GM18505 (cell line): Measurements from ENCODE around the gene MN1.

ENCODE experiments used
- ATAC-seq: cut with Tn5 transposase; IDR thresholded peaks from one replicate; pipeline ENCODE4 v1.9.1; 2021; ENCODE audit not compliant: unreplicated experiment
- POLR2A ChIP-seq: IDR thresholded peaks from 4 replicates; pipeline ENCODE4 v1.6.1; 2011; ENCODE audit warnings: borderline replicate concordance; ENCODE audit not compliant: insufficient read depth, insufficient read length; ENCODE audit errors: extremely low read depth

MN1 gene

GRCh38 chr22:27811778-27812177 is 10.2 kb upstream of the MN1 start:
- no peak for ATAC-seq
- no peak for TF ChIP-seq POLR2A

DNA sequence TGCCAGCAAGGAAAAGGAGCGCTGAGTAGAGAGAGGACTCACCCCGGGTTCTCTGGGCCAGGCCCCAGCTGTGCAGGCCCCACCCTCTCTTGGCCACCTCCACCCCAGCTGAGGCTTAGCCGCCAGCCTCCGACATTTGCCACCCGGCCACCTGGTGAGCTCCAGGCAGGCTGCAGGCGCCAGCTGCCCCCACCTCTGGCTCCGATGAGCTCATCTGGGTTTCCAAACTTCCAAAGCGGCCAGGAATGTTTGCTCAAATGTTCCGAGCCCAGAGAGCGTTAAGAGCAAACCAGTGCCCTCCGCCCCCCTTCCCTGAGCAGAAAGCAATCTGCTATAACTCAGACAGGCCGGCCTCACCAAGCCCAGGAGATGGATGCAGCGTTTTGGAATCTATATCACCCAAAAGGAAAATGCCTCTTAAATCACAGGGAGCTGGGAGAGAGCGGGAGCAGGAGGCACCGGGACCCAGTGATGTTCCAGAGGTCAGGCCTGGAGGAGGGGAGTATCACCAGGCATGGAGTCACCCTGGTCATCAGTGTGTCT is 9.1 kb upstream of the MN1 start:
- no peak for ATAC-seq
- TF ChIP-seq POLR2A: no peak

DNA sequence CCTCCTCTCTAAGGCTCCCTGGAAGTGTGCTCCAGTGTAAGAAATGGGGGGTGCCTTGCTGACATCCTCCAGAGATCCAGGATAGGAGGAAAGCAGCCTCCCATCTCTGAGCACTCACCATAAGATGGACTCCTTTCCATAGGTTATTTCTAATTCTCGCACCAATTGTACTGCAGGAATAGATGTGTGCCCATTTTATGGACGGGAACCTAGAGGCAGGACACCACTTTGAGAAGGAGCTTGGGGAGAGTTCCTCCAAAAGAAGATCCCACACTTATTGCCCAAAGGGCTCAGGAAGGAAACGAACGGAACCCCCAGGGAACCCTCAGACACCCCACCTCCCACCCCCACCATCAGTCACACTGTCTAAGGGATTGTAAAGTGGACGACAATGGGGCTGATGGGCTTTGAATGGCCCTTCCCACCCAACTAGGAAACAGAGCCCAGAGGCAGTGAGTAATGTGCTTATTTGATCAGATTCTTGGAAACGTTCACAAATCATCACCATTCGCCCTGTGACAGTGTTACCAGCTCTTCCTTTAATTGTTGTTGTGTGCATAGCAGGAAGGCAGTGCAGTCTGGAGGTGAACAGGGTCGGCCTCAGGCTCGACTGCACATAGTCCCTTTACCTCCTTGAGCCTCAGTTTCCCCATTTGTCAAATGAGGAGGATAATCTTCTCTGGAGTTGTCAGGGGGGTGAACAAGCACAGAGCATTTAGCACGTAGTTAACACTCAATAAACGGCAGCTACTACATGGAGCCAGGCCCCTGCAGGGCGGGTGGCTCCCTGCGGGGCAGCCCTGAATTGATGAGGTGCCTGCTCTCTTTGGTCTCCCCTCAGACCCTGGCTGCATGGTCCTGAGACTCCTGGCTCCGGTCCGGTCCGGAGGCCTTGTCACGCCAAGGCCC is 8.4 kb upstream of the MN1 start:
- TF ChIP-seq POLR2A: no peak
- ATAC-seq: no peak

DNA sequence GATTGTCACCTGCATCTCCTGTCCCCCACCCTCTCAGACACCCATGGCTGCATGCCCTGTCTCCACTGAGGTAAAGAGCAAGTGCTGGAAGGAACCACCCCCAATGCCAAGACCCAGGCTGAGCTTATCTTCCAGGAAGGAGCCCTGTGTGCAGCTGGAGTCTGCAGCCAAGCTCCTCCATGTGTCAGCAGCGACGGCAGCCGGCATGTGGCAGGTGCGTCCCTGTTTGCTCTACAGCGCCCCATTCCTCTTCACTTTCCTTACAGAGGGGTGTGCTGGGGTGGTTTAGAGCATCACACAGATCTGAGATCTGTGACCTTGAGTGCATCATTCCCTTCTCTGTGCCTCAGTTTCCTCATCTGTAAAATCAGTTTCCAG is 7.7 kb upstream of the MN1 start:
- ATAC-seq: no peak
- no peak for TF ChIP-seq POLR2A

GRCh38 chr22:27808451-27809225 is 7.1 kb upstream of the MN1 start:
- TF ChIP-seq POLR2A: no peak
- ATAC-seq: no peak

GRCh38 chr22:27805841-27806240 is 4.3 kb upstream of the MN1 start:
- no peak for TF ChIP-seq POLR2A
- no peak for ATAC-seq

DNA sequence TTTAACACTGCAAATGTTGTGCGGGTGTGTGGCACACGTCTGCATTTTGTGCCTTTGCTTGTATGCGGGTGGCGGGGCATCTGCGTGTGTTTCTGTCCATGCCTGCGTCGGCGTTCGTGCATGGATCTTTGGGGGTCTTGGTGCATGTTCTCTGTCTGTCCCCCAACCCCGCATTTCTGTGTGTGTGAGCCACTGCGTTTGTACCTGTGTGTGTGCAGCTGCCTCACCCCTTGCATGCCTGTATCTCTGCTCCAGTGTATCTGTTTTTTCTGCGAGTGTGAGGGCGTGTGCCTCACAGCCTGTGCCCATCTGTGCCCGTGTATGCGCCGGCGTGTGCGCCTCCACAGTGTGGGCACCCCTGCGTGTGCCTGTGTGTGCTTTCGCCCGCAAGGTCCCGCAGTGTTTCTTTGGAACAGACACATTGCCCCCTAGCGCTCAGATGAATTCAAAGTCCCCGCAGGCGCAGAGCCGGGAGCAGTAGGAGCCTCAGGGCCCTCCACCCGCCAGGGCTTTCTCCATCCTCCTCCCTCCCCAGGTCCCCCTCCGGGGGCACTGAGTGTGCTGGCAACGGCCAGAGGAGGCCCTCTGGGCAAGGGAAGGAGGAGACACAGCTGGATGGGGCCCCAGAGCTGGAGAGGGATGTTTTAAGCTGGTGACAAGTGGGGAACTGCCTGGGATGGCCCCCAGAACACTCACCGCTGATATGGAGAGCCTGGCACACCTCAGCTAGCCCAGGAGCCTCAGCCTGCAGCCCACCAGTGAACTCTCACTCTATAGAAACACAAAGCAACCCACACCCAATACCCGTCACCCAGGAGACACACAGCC is 3.1 kb upstream of the MN1 start:
- ATAC-seq: no peak

DNA sequence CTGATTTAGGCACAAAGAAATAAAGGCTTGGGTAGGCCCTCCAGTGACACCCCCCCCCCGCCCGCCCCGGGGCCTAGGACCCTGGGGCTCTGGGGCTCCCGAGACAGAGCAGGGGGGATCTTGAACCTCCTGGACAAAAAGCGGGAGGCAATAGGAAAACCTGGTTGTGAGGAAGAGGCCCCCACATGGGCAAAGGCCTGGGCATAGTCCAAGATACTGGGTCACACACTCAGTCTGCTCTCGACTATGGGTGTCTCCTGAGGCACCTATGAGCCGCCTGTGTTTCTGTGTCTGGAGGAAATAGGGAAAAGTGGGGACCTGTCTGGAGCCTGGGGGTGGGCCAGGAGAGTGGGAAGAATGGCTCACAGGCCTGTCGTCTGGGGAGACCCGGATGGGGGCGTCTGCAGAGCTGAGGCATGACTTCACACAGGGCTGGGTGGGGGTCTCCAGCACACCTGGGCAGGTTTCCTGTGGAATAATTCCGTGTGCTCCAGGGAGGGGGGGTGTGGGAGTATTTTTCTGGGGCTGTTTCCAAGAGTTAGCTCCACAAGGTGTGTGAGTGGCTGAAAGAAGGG is 2.4 kb upstream of the MN1 start:
- no peak for TF ChIP-seq POLR2A
- no peak for ATAC-seq

More for the DNA sequence above, 3.1 kb upstream of the MN1 start:
- no peak for TF ChIP-seq POLR2A

- no peak for ATAC-seq
- no peak for TF ChIP-seq POLR2A
These were observed 954 bp upstream of the MN1 start for GRCh38 chr22:27802346-27803073.

GRCh38 chr22:27801202-27801615 is 347 bp downstream of the MN1 start:
- no peak for TF ChIP-seq POLR2A
- no peak for ATAC-seq

GRCh38 chr22:27800250-27801201 is 1.0 kb downstream of the MN1 start:
- no peak for TF ChIP-seq POLR2A

More at GRCh38 chr22:27800250-27801201, 1.0 kb downstream of the MN1 start:
- no peak for ATAC-seq
